GM12873 (cell line): Measurements from ENCODE around the gene SERINC4.

Source experiments
- TF ChIP-seq, protein P1 (sequence below): IDR thresholded peaks from 2 replicates; pipeline ENCODE4 v1.5.1; 2012; ENCODE audit warnings: low read depth, mild to moderate bottlenecking, moderate library complexity, low read length, control low read depth; ENCODE audit not compliant: insufficient read depth; ENCODE audit errors: missing control alignments

Gene SERINC4

DNA sequence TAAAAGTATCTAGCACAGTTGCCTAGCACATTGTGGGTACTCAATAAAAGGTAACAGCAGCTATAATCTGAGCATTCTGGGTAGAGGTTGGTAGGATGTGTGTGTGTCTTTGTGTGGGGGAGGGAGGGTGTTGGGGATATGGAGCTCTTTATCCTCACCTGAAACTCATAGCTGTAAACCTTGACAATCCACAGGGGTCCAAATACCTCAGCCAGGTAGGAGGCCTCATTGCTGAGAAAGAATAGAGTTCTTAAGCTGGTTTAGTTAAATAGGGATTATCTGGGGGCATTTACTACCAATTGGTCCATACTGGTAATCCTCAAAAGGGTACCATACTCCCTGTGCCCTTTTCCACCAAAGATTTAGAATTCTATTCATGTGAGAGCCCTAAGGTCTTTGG is 4.0 kb downstream of the SERINC4 start:
- TF ChIP-seq, protein P1, sequence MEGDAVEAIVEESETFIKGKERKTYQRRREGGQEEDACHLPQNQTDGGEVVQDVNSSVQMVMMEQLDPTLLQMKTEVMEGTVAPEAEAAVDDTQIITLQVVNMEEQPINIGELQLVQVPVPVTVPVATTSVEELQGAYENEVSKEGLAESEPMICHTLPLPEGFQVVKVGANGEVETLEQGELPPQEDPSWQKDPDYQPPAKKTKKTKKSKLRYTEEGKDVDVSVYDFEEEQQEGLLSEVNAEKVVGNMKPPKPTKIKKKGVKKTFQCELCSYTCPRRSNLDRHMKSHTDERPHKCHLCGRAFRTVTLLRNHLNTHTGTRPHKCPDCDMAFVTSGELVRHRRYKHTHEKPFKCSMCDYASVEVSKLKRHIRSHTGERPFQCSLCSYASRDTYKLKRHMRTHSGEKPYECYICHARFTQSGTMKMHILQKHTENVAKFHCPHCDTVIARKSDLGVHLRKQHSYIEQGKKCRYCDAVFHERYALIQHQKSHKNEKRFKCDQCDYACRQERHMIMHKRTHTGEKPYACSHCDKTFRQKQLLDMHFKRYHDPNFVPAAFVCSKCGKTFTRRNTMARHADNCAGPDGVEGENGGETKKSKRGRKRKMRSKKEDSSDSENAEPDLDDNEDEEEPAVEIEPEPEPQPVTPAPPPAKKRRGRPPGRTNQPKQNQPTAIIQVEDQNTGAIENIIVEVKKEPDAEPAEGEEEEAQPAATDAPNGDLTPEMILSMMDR, result no peak

DNA sequence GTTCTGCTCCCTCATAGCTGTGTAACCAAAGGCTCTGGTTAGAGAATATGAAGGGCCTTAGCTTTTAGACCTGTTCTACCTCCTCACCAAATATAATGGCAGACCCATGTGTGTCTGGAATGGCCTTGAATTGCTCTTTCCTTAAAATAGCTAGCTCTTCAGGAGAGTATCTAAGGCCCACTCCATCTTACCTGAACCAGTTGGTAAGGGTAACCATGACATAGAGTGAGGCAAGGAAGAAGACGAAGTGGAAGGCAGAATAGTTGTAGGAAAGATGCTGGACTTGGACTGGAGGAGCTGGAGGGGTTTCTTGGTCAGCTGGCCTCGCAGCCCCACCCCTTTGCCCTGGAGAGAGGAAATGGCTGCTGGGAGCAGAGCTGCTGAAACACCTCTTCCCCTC is 4.8 kb downstream of the SERINC4 start:
- TF ChIP-seq, protein P1, result no peak

DNA sequence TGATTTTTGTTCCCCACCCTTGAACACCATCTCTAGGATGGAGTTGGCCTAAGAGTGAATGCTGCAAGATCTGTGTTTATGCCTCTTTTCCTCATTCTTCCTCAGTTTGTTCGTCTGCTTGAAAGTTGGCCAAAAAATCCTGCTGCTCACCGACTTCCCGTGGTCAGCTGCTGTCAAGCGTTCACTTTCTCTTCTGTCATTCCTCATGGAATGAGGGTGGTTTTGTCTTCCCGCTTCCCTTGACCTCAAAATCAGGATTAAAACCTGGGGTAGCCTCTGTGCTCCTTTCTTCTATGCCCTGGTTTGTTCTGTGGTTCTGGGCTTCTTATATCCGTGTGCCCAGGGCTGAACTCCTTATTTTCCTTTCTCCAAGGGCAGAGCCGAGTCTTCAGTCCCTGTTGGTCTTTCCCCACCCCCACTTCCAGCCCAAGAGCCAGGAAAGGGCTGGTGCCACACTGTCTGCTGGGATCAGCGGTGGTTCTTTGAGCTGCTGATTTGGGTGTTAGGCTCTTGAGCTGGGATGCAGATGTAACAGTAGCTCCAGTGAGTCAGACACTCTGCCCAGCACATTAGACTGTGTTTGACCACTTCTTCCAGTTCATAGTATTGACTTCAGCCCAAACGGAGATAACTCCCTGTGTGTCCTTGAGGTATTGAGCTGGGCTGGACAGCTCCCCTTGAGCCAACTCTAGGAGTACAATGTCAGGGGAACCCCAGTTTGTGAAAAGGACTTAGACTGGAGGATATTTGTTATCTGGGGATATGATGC is 5.6 kb downstream of the SERINC4 start:
- TF ChIP-seq, protein P1, result no peak

DNA sequence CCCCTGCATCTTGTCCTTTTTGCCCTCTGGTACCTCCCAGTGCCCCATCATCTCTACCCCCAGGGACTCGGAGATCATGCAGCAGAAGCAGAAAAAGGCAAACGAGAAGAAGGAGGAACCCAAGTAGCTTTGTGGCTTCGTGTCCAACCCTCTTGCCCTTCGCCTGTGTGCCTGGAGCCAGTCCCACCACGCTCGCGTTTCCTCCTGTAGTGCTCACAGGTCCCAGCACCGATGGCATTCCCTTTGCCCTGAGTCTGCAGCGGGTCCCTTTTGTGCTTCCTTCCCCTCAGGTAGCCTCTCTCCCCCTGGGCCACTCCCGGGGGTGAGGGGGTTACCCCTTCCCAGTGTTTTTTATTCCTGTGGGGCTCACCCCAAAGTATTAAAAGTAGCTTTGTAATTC is 6.4 kb downstream of the SERINC4 start:
- TF ChIP-seq, protein P1, result no peak

DNA sequence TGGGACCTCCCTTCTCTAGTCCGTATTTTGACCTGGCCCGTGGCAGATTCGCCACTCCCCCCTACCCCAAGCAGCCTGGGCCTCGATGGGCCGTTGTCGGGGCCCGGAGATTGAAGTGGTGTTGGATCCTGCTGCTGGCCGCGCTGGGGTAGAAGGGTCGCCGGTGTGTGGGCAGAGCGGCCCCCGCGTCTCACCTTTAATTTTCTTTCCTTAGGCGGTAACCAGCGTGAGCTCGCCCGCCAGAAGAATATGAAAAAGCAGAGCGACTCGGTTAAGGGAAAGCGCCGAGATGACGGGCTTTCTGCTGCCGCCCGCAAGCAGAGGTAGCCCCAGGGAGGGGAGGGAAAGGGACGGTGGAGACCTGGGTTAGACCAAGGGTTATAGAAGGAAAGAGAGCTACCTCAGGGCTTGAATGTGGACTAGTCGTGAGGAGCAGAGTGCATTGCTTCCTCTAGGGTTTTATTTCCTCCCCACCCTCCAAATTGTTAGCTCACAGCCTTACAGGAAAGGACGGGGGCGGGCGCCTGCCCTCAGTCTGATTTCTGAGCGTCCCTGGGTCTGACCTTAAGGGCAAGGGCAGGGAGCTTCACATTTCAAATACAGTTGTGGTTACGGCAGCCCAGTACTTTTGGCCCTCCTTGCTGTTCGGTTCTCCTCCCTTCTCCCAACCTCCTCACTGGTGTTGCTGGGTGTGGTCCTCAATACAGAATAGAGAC is 7.1 kb downstream of the SERINC4 start:
- TF ChIP-seq, protein P1, result no peak

DNA sequence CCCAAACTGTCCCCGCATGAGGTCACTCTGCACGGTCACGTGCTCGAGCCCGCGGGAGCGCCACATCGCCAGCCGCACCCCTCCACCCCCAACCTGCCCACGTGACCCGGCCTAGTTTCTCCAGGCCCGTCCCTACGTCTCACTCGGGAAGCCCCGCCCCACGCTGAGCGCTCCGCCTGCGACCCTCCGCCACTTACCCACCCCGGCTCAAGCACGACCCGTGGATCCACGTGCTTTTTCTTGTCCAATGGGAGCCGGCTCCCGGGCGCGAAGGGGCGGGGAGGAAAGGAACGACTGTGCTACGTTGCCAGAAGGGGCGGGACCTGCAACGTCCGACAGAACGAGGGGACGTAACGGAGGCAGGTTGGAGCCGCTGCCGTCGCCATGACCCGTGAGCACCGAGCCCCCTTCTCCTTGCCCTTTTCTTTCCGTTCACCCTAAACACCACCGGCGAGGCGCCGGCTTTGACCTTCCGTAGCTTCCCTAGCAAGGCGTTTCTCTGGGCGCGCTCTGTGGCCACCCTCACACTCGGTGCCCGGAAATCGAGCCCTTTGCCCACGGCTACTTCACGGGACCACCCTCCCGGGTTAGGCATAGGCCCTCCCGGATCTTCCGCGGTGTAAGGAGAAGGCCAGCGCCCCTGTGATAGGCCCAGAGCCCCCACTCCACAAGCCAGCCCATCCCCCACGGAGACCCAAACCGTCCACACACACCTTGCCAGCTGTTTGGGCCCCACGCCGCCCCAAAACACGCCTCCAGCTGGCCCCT is 7.8 kb downstream of the SERINC4 start, which contains the start of gene SERF2:
Gene SERF2 (plus strand): TSS at position 328 of the 768 bp plus-strand sequence. CDS start 57 bp downstream, at position 385.
- TF ChIP-seq, protein P1, result no peak

DNA sequence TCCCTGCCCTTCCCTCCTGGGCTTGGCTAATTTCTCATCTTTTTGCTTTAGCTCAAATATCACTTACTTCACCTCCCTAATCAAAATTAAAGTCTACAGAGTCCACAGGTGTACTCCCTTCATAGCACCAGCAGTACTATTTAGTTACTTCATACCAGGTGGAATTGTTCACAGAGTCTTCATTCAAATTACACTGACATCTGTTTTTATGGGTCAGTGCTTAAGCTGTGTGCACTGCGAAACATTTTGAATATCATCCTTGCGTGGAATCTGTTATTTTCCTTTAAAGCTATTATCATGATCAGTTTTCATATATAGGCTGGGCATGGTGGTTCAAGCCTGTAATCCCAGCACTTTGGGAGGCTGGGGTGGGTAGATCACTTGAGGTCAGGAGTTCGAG is 10.6 kb downstream of the SERINC4 start:
- TF ChIP-seq, protein P1, result no peak
